ENCODE results near the gene LRRN4. TPM values are rescaled to one million over a fixed set of nuclear protein-coding genes. Genes with fewer than 3 reads are reported as not detected.

The LRRN4 gene
- 0.58 TPM for total RNA-seq
- polyA plus RNA-seq, result not detected

DNA sequence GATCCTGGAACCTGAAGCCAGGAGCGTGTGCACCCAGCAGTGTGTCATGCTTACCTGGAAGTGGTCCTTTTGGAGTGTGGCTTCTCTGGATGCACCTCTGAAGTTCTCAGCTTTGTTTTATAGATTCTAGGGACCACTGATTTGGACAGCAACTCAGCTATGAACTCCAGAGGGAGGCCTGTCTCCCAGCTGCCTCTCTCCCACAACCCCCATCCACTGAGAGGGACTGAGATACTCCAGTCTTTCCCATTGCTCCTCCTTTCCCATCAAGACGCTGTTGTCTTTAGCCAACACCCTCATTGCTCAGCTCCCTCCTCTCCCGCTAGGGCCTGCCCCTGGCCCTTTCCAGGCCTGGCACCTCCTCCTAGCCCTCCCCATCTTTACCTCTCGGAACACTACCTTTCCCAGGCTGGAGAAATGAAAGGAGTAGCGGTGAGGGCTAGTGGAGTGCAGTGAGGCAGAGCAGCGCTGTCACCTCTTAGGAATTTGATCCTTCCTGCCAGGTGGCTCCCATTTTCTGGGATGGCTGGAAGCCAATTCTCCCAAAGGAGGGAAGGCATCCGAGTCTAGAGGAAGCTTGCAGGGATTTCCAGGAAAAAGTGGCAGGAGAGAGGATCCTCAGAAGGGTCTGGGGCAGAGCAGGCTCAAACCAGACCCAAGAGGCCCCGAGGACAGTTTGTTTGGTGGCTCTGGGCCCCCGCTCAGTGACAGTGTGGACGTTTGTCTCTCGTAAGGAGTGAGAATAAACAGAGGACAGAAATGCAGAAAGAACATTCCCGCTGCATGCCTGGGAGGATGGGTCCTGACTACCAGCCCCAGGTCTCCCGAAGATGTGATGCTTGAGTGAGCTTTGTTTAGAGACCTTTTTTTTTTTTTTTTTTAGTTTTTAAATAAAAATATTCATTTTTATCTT, at the start of gene LRRN4:
Gene LRRN4, minus strand, starts transcription at position 285 of the 913 bp plus-strand sequence. CDS start 1,261 bp downstream, outside the sequence.
- no peak for DNase-seq (ENCODE audit: extremely low spot score)
- Histone ChIP-seq H3K36me3 (ENCODE audit: insufficient read depth) (no peaks in the 10 kb centered on the region), H3K4me3 (ENCODE audit: low read depth, low read length) (no peak within 1 kb of the TSS), H3K27ac (ENCODE audit: low read depth) (no peak within 1 kb of the TSS), H3K4me1 (ENCODE audit: insufficient read depth) (no peaks in the 10 kb centered on the region)
- 41% methylated on average over 13 of the region's 13 CpGs for WGBS

DNA sequence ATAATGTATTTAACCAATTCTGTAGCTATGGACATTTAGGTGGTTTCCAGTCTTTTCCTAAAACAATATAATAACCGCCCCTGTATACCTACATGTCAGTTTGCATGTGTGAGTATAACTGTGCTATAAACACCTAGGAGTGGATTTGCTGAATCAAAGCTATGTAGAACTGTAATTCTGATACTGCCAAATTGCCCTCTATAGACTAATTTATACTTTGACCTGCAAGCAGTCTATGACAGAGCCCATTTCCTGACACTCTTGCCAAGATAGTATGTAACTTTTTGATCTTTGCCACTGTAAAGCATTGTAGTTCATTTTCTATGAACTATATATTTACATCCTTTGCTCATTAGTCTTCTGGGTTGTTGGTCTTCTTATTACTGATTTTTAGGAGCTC, 49.4 kb upstream of the LRRN4 start:
- no peak overlapping the region for H3K4me3 ChIP-seq (ENCODE audit: low read depth, low read length)
- no peaks in the 10 kb centered on the region for H3K4me1 ChIP-seq (ENCODE audit: insufficient read depth)
- DNase-seq (ENCODE audit: extremely low spot score), result no peak
- WGBS, result 93% methylated on average over 1 of the region's 1 CpG
- H3K36me3 ChIP-seq (ENCODE audit: insufficient read depth), result no peaks in the 10 kb centered on the region
- no peak overlapping the region for H3K27ac ChIP-seq (ENCODE audit: low read depth)

GRCh38 chr20:6101346-6101745, 47.5 kb upstream of the LRRN4 start:
- H3K36me3 ChIP-seq (ENCODE audit: insufficient read depth), result no peaks in the 10 kb centered on the region
- DNase-seq (ENCODE audit: extremely low spot score), result no peak
- H3K4me1 ChIP-seq (ENCODE audit: insufficient read depth), result no peaks in the 10 kb centered on the region
- no peak overlapping the region for H3K27ac ChIP-seq (ENCODE audit: low read depth)
- WGBS, result 94% methylated on average over 2 of the region's 2 CpGs
- no peak overlapping the region for H3K4me3 ChIP-seq (ENCODE audit: low read depth, low read length)

- WGBS, result 94% methylated on average over 2 of the region's 2 CpGs
- no peak overlapping the region for H3K4me3 ChIP-seq (ENCODE audit: low read depth, low read length)
- no peaks in the 10 kb centered on the region for H3K4me1 ChIP-seq (ENCODE audit: insufficient read depth)
- no peaks in the 10 kb centered on the region for H3K36me3 ChIP-seq (ENCODE audit: insufficient read depth)
- H3K27ac ChIP-seq (ENCODE audit: low read depth), result no peak overlapping the region
- no peak for DNase-seq (ENCODE audit: extremely low spot score)
These were observed 46.4 kb upstream of the LRRN4 start for GRCh38 chr20:6100246-6100645.

- Histone ChIP-seq H3K27ac (ENCODE audit: low read depth) (no peak overlapping the region), H3K36me3 (ENCODE audit: insufficient read depth) (no peaks in the 10 kb centered on the region), H3K4me1 (ENCODE audit: insufficient read depth) (no peaks in the 10 kb centered on the region), H3K4me3 (ENCODE audit: low read depth, low read length) (no peak overlapping the region)
- DNase-seq (ENCODE audit: extremely low spot score), result no peak
These were observed 46.0 kb upstream of the LRRN4 start for GRCh38 chr20:6099819-6100218.

DNA sequence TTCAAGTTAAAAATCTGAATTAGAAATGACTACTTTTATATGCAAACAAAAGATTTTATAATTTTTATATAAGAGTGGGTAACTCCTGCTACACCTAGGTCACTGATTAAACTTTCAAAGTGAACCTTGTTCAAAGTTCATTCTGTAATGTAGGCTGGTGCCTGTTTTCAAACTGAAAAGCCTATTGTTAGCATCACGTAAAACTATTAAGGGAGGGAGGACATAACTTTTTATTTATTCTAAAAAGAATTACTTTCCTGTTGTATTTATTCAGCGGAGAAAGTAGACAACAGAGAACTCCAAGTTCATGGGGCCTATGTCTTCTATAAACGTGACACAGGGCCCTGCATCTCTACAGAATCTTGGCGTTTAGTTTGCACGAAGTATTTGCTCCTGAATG, 41.5 kb upstream of the LRRN4 start:
- H3K36me3 ChIP-seq (ENCODE audit: insufficient read depth), result no peaks in the 10 kb centered on the region
- 85% methylated on average over 5 of the region's 5 CpGs for WGBS
- DNase-seq (ENCODE audit: extremely low spot score), result no peak
- H3K4me1 ChIP-seq (ENCODE audit: insufficient read depth), result no peaks in the 10 kb centered on the region
- H3K4me3 ChIP-seq (ENCODE audit: low read depth, low read length), result no peak overlapping the region
- no peak overlapping the region for H3K27ac ChIP-seq (ENCODE audit: low read depth)

- Histone ChIP-seq H3K27ac (ENCODE audit: low read depth) (no peak overlapping the region), H3K4me1 (ENCODE audit: insufficient read depth) (no peaks in the 10 kb centered on the region), H3K4me3 (ENCODE audit: low read depth, low read length) (no peak overlapping the region), H3K36me3 (ENCODE audit: insufficient read depth) (no peaks in the 10 kb centered on the region)
- DNase-seq (ENCODE audit: extremely low spot score), result no peak
- WGBS, result 96% methylated on average over 4 of the region's 4 CpGs
These were observed 40.7 kb upstream of the LRRN4 start for GRCh38 chr20:6094565-6094964.

DNA sequence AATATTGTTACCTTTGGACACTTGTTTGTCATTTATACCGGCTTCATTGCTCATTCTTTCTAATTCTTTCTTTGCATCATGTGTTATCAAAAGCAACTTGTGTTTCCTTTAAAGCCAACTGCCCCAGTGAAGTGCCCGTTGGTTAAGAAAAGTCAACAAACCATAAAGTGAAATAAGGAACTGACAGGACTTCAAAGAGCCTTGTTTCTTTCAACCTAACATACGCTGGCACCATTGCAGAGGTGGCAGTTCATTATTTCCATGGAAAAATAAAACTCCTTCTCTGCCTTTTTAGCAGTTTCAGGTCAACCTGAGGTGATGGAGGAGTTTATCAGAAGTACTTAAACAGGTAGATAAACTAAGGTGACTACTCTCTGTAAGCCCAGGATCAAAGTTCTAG, 40.2 kb upstream of the LRRN4 start:
- no peak for DNase-seq (ENCODE audit: extremely low spot score)
- WGBS, result 56% methylated on average over 3 of the region's 3 CpGs
- Histone ChIP-seq H3K4me1 (ENCODE audit: insufficient read depth) (no peaks in the 10 kb centered on the region), H3K4me3 (ENCODE audit: low read depth, low read length) (no peak overlapping the region), H3K36me3 (ENCODE audit: insufficient read depth) (no peaks in the 10 kb centered on the region), H3K27ac (ENCODE audit: low read depth) (no peak overlapping the region)

DNA sequence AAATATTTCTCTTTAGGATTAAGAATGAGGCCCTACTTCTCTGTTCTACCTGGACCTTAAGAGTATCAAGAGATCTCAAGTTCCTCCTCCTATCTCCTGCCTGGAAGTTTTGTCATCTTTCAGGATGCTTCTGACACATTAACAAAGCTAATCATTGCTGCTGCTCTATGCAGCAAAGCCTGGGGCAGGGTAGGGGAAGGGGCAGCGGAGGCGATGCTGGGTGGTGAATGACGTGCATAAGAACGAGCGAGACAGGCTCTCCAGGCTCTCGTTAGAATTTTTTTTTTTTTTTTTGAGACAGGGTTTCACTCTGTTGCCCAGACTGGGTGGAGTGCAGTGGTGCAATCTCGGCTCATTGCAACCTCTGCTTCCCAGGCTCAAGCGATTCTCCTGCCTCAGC, 37.8 kb upstream of the LRRN4 start:
- Histone ChIP-seq H3K4me1 (ENCODE audit: insufficient read depth) (no peaks in the 10 kb centered on the region), H3K4me3 (ENCODE audit: low read depth, low read length) (no peak overlapping the region), H3K27ac (ENCODE audit: low read depth) (no peak overlapping the region), H3K36me3 (ENCODE audit: insufficient read depth) (no peaks in the 10 kb centered on the region)
- no peak for DNase-seq (ENCODE audit: extremely low spot score)
- WGBS, result 80% methylated on average over 8 of the region's 8 CpGs

DNA sequence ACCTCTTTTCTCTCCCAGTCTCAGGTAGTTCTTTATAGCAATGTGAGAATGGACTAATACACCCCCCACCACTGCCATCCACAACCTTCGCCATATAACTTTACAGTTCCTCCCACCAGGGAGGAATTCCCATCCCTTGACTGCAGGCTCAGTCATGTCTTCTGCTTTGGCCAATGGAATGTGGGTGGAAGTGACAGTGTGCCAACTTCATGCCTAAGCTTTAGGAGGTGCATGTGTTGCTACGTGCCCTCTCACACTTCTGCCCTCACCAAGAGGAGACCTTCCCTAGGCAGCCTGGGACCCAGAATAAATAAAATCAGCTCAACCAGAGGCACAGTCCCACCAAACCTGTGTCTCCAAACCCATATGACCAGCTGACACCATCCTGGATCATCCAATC, 33.0 kb upstream of the LRRN4 start:
- Histone ChIP-seq H3K4me1 (ENCODE audit: insufficient read depth) (no peaks in the 10 kb centered on the region), H3K4me3 (ENCODE audit: low read depth, low read length) (no peak overlapping the region), H3K27ac (ENCODE audit: low read depth) (no peak overlapping the region), H3K36me3 (ENCODE audit: insufficient read depth) (no peaks in the 10 kb centered on the region)
- 91% methylated on average over 2 of the region's 2 CpGs for WGBS
- no peak for DNase-seq (ENCODE audit: extremely low spot score)

DNA sequence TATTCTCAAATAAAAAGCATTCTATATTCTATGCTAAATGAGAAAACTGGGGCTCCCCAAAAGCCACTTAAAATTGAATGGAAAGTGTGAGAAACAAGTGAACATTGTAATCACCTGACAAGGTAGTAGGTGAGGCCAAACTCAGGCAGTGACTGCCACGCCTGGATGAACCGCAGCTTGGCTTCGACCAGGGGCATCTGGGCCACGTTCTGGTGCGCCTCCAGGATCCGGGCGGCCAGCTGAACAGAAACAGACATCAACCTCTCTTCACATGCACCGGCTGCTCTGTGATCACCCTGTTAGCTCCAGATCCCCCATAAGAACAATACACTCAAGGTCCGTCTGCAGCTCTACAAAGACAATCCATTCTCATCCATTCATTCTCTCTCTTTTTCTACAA, 30.1 kb upstream of the LRRN4 start:
- DNase-seq (ENCODE audit: extremely low spot score), result no peak
- H3K4me3 ChIP-seq (ENCODE audit: low read depth, low read length), result no peak overlapping the region
- no peak overlapping the region for H3K27ac ChIP-seq (ENCODE audit: low read depth)
- no peaks in the 10 kb centered on the region for H3K36me3 ChIP-seq (ENCODE audit: insufficient read depth)
- no peaks in the 10 kb centered on the region for H3K4me1 ChIP-seq (ENCODE audit: insufficient read depth)
- WGBS, result 78% methylated on average over 9 of the region's 9 CpGs

GRCh38 chr20:6081236-6081635, 27.4 kb upstream of the LRRN4 start:
- DNase-seq (ENCODE audit: extremely low spot score), result no peak
- H3K4me1 ChIP-seq (ENCODE audit: insufficient read depth), result no peaks in the 10 kb centered on the region
- peaks cover 2% of the 10 kb centered on the region for H3K36me3 ChIP-seq (ENCODE audit: insufficient read depth)
- H3K27ac ChIP-seq (ENCODE audit: low read depth), result no peak overlapping the region
- H3K4me3 ChIP-seq (ENCODE audit: low read depth, low read length), result no peak overlapping the region
- WGBS, result 79% methylated on average over 2 of the region's 2 CpGs

DNA sequence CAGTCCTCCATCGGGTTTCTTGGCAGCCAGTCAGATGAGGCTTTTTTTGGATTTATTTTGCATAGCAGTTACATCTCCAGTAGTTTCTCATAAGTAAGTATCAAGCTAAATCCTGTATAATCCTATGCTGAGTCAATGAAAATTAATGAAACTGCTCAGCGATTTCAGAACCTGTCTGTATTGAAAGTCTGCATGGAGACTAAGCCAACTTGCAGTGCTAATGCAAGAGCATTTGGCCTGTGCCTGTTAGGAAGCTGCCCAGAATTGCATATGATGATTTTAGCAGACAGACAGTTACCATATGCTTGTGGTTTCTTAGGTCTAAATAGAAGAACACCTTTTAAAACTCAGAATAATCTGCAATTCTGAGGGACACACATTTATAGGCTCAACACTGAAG, 25.2 kb upstream of the LRRN4 start:
- H3K4me3 ChIP-seq (ENCODE audit: low read depth, low read length), result no peak overlapping the region
- no peaks in the 10 kb centered on the region for H3K4me1 ChIP-seq (ENCODE audit: insufficient read depth)
- H3K27ac ChIP-seq (ENCODE audit: low read depth), result no peak overlapping the region
- no peak for DNase-seq (ENCODE audit: extremely low spot score)
- 55% methylated on average over 2 of the region's 2 CpGs for WGBS
- peaks cover 2% of the 10 kb centered on the region for H3K36me3 ChIP-seq (ENCODE audit: insufficient read depth)

DNA sequence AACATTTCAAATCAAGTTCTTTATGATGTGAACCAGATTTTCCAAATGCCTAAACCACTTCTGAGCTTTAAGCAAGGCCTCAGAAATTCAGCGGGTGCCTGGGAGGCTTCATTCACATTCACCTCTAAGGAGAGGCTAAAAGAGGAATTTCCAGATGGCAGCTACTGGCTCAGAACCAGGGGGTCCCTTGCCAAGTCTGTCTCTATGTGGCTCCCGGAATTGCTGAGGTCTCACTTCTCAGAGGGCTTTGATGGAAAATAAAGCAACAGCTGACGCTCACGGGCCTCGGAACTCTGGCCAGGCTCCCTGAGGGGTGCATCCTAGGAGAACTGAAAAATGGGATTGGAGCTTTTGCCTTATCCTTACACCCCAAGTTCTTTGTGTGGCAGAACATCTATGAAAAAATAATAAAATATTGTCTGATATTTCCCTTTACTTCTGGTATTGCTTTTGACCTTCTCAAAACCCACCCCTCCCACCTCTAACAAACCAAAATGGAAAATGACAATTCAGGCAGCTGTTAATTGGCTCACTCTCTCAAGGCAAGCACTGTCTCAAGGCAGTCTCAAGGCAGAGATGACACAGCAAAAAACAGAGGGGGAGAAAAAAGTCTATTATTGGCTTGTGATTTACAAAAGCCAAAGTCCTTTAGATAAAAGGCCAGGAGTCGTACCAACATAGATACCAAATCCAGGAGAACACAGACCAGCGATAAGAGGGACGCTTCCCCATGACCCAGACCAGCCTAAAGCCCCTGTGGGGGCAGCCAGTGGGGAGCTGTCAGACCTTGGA, 21.8 kb upstream of the LRRN4 start:
- Histone ChIP-seq H3K27ac (ENCODE audit: low read depth) (no peak overlapping the region), H3K4me1 (ENCODE audit: insufficient read depth) (no peaks in the 10 kb centered on the region), H3K4me3 (ENCODE audit: low read depth, low read length) (no peak overlapping the region), H3K36me3 (ENCODE audit: insufficient read depth) (peaks cover 2% of the 10 kb centered on the region)
- WGBS, result 53% methylated on average over 8 of the region's 8 CpGs
- DNase-seq (ENCODE audit: extremely low spot score), result no peak

Measured in urinary bladder (tissue), 4 donors.